ENCODE results near the gene TRIM6.
"Not testable (repeated sequence)": the region's sequence is repeated elsewhere in the genome, so short reads cannot be mapped to it uniquely, and the experiment has no call there.

Gene TRIM6

GRCh38 chr11:5643585-5643984 lies 47.1 kb downstream of the TRIM6 start:
- FAIRE-seq (no peak), DNase-seq (ENCODE audit: insufficient read length, low spot score) (no peak)
- TF ChIP-seq, protein P1, sequence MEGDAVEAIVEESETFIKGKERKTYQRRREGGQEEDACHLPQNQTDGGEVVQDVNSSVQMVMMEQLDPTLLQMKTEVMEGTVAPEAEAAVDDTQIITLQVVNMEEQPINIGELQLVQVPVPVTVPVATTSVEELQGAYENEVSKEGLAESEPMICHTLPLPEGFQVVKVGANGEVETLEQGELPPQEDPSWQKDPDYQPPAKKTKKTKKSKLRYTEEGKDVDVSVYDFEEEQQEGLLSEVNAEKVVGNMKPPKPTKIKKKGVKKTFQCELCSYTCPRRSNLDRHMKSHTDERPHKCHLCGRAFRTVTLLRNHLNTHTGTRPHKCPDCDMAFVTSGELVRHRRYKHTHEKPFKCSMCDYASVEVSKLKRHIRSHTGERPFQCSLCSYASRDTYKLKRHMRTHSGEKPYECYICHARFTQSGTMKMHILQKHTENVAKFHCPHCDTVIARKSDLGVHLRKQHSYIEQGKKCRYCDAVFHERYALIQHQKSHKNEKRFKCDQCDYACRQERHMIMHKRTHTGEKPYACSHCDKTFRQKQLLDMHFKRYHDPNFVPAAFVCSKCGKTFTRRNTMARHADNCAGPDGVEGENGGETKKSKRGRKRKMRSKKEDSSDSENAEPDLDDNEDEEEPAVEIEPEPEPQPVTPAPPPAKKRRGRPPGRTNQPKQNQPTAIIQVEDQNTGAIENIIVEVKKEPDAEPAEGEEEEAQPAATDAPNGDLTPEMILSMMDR (IDR thresholded peaks at IDR 0.05; ENCODE audit: insufficient read depth, missing control alignments): no peak

GRCh38 chr11:5646139-5646538 lies 49.7 kb downstream of the TRIM6 start:
- FAIRE-seq (no peak), DNase-seq (ENCODE audit: insufficient read length, low spot score) (no peak)
- TF ChIP-seq, protein P1 (IDR thresholded peaks at IDR 0.05; ENCODE audit: insufficient read depth, missing control alignments): no peak

DNA sequence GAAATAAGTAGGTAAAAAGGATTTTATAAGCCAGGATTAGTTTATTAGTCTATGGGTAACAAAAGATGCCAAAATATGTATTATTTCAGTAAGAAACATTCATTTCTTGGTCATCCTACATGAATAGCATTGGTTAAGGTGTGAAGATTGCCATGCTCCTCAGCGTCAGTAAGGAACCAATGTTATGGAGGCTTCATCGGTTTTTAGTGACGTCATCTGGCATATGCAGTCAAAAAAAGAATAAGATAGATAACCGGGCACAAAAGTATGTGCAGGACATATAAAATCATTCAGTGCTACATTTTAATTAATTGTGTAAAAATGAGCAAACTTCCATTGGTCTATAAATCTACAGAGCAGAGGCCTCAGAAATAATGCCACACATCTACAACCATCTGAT lies 59.0 kb downstream of the TRIM6 start:
- FAIRE-seq (no peak), DNase-seq (ENCODE audit: insufficient read length, low spot score) (no peak)
- TF ChIP-seq, protein P1 (IDR thresholded peaks at IDR 0.05; ENCODE audit: insufficient read depth, missing control alignments): no peak

DNA sequence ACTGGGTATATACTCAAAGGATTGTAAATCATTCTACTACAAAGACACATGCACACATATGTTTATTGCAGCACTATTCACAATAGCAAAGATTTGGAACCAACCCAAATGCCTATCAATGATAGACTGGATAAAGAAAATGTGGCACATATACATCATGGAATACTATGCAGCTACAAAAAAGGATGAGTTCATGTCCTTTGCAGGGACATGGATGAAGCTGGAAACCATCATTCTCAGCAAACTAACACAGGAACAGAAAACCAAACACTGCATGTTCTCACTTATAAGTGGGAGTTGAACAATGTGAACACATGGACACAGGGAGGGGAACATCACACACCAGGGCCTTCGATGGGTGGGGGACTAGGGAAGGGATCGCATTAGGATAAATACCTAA lies 60.5 kb downstream of the TRIM6 start:
- not testable (repeated sequence) for DNase-seq (ENCODE audit: insufficient read length, low spot score); FAIRE-seq

DNA sequence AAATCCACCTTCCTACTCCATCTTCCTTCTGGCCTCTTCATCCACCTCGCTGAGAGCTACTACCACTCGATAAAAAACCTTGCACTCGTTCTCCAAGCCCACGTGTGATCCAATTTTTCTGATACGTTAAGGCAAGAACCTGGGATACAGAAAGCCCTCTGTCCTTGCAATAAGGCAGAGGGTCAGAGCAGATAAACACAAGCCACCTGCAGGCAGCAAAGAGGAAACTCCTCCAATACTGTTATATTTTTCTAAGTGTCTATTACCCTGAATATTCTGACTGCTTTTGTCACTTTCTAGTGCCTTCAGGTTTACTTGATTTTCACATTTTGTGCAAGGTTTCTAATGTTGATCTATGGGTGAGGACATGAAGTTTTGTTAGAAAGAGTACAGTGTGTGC lies 61.9 kb downstream of the TRIM6 start:
- FAIRE-seq (no peak), DNase-seq (ENCODE audit: insufficient read length, low spot score) (no peak)
- TF ChIP-seq, protein P1 (IDR thresholded peaks at IDR 0.05; ENCODE audit: insufficient read depth, missing control alignments): no peak

Data from D721Med (cell line).